SKM-1 (cell line): Measurements from ENCODE around the gene BCAS3.
"Not testable (repeated sequence)": the region's sequence is repeated elsewhere in the genome, so short reads cannot be mapped to it uniquely, and the experiment has no call there.

Source experiments
- DNase-seq: peaks from one replicate; lab custom pipeline; 2025; ENCODE audit not compliant: unreplicated experiment; lab: John Stamatoyannopoulos, UW

BCAS3 gene

GRCh38 chr17:61240851-61241468 is 563.3 kb downstream of the BCAS3 start:
- DNase-seq = no peak

- DNase-seq = not testable (repeated sequence)
Measured at GRCh38 chr17:61244988-61245387, 567.3 kb downstream of the BCAS3 start.

- no peak for DNase-seq
Measured at GRCh38 chr17:61245706-61246135, 568.1 kb downstream of the BCAS3 start.

GRCh38 chr17:61247439-61247838 is 569.8 kb downstream of the BCAS3 start:
- no peak for DNase-seq

- no peak for DNase-seq
Measured at GRCh38 chr17:61248399-61248798, 570.7 kb downstream of the BCAS3 start.

GRCh38 chr17:61249649-61250299 is 572.1 kb downstream of the BCAS3 start:
- no peak for DNase-seq

- no peak for DNase-seq
Measured at GRCh38 chr17:61250335-61250890, 572.8 kb downstream of the BCAS3 start.

- DNase-seq = peak; percentile 92
Measured at GRCh38 chr17:61251939-61252865, 574.6 kb downstream of the BCAS3 start.

GRCh38 chr17:61253362-61253761 is 575.7 kb downstream of the BCAS3 start:
- DNase-seq = no peak

GRCh38 chr17:61253937-61254574 is 576.4 kb downstream of the BCAS3 start:
- DNase-seq = no peak

GRCh38 chr17:61254904-61255303 is 577.3 kb downstream of the BCAS3 start:
- DNase-seq = no peak

- no peak for DNase-seq
Measured at GRCh38 chr17:61255647-61256046, 578.0 kb downstream of the BCAS3 start.

GRCh38 chr17:61259360-61259759 is 581.7 kb downstream of the BCAS3 start:
- DNase-seq = no peak

- DNase-seq = no peak
Measured at GRCh38 chr17:61260071-61260797, 582.6 kb downstream of the BCAS3 start.

DNA sequence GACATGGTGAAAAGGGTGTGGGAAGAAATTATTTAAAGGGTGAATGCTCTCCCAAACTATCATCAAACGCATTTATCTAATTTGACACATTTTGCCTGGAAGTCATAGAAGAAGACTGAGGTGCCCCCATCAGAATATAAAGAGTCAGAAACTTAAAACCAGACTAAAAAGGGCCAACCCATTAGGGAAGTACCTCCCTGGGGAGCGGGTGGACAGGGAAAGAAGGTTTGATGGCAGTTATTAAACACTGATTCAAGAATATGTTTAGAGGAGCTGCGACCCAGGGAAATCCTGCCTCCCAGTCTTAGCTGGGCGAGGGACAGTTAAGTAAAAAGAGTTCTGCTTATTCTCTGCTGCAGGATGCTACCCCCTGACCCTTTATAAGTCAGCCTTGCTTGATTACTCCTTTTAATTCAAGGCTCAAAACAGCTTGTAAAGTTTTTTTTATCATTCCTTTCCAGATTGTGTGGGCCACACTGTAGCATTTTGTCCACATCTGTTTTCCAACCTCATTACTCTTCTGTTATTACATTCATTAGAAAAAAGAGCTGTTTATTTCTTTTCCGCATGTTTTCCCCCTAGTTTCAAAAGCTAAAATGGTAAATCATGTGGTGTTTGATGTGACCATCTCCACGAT is 583.5 kb downstream of the BCAS3 start:
- no peak for DNase-seq

DNA sequence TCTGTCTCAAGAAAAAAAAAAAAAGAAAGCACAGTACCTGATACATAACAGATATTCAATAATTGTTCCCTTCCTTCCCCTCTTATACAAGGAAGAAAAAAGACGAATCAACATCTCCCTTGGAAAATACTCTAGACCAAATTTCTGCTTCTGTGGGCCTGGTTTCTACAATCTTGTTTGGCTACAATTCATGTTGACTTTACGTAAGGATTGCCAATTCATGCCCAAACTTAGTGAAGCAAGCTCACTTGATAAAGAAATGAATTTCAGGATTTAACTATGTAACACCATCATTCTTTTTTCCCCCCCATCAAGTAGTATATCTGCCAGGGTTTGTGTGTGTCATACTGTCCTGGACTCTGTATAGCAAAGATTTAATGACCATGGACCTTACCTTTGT is 587.7 kb downstream of the BCAS3 start:
- no peak for DNase-seq

GRCh38 chr17:61267847-61268246 is 590.2 kb downstream of the BCAS3 start:
- no peak for DNase-seq

DNA sequence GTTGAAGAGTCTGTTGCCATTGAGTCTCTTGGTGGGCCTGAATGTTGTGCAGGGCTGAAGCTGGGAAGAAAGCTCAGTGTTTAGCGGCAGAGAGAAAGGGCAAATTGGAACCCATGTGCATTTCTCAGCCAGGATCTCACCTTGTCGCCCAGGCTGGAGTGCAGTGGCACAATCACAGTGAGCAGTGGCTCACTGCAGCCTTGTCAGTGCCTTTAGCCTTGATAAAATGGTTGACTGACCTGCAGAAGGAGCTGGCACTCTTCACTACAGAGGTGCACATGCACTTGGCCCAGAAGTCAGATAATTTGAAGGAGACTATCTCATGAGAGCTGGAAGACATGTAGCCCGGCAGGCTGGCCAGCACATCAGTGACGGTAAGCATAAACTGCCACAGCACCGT is 597.7 kb downstream of the BCAS3 start:
- no peak for DNase-seq

GRCh38 chr17:61276806-61277205 is 599.2 kb downstream of the BCAS3 start:
- DNase-seq = no peak
